ENCODE measurements around the gene NDST1. TPM values are rescaled to one million over a fixed set of nuclear protein-coding genes. Genes with fewer than 3 reads are reported as not detected.

The NDST1 gene
- polyA plus RNA-seq, 1 experiment = 89.7 TPM

DNA sequence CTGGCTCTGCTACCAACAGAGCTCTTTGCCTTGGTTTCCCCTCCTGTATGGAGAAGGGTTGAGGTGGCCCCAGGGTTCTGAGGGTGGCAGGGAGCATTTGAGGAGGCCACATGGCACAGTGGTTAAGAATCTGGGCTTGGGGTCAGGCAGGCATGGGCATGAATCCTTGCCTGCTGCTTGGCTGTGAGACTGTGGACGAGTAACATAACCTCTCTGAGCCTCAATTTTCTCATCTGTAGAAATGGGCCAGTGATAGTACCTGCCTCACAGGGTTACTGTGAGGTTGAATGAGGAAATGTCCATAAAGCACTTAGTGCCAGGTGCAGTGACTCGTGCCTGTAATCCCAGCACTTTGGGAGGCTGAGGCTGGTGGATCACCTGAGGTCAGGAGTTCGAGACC, 5.1 kb upstream of the NDST1 start:
- no peaks in the 10 kb centered on the region for H3K27me3 ChIP-seq (ENCODE audit: control insufficient read depth, insufficient read depth, low read length)
- TF ChIP-seq, protein P1, sequence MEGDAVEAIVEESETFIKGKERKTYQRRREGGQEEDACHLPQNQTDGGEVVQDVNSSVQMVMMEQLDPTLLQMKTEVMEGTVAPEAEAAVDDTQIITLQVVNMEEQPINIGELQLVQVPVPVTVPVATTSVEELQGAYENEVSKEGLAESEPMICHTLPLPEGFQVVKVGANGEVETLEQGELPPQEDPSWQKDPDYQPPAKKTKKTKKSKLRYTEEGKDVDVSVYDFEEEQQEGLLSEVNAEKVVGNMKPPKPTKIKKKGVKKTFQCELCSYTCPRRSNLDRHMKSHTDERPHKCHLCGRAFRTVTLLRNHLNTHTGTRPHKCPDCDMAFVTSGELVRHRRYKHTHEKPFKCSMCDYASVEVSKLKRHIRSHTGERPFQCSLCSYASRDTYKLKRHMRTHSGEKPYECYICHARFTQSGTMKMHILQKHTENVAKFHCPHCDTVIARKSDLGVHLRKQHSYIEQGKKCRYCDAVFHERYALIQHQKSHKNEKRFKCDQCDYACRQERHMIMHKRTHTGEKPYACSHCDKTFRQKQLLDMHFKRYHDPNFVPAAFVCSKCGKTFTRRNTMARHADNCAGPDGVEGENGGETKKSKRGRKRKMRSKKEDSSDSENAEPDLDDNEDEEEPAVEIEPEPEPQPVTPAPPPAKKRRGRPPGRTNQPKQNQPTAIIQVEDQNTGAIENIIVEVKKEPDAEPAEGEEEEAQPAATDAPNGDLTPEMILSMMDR (IDR thresholded peaks at IDR 0.05; ENCODE audit: insufficient read depth, low read depth, low read length) = no peak
- H3K4me3 ChIP-seq (ENCODE audit: low read depth, low read length) = no peak overlapping the region
- ChIA-PET POLR2A (no interaction called here), CTCF (no interaction called here)
- DNase-seq (ENCODE audit: low read depth) = no peak
- peaks cover 9% of the 10 kb centered on the region; the same call in 1 of the 2 replicates for H3K36me3 ChIP-seq (ENCODE audit: control insufficient read depth, insufficient read depth, low read length)

DNA sequence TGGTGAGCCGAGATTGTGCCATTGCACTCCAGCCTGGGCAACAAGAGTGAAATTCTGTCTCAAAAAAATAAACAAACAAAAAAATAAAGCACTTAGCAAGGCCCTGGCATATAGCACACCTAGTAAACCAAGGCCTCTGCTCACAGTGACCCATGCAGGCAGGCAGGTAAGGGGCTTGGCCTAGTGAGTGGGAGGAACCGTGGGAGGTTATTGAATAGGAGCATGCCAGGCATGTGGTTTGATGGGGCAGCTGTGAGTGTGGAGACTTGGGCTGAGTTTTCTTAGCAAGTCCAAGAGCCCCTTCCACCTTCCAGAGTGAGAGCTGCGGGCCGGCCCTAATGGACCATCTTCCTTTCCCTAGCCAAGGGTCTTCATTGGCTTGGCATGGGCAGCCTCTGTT, 4.5 kb upstream of the NDST1 start:
- Histone ChIP-seq H3K4me3 (ENCODE audit: low read depth, low read length) (no peak overlapping the region), H3K36me3 (ENCODE audit: control insufficient read depth, insufficient read depth, low read length) (peaks cover 9% of the 10 kb centered on the region; the same call in 1 of the 2 replicates), H3K27me3 (ENCODE audit: control insufficient read depth, insufficient read depth, low read length) (no peaks in the 10 kb centered on the region)
- ChIA-PET CTCF (no interaction called here), POLR2A (no interaction called here)
- no peak for DNase-seq (ENCODE audit: low read depth)
- TF ChIP-seq, protein P1 (IDR thresholded peaks at IDR 0.05; ENCODE audit: insufficient read depth, low read depth, low read length) = no peak

DNA sequence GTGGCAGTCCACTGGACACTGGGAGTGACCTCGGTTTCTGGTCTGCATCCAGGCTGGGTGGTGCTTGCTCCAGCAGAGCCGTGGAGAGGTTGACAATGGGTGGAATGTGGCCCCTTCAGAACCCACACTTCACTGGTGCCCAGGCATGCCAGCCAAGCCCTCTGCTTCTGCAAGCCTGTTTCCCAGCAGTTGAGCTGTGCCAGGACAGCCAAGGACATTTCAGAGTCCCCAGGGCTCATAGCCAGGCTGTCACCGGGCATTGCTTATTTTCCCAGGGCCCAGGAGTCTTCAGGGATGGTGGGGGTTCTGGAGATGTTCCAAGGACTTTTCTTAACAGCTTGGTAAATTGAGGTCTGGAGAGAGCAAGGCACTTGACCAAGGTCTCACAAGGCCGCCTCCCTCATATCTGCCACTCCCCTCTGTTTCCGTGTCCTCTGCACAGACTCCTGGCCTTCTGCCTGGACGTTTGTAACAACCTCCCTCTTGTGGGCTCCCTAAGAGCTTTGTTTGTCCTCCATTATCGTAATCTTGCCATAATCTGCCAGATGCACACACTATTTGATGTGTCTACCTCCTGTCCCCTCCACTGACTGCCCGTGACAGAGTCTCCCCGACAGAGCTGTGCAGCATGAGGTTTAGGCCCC, 3.8 kb upstream of the NDST1 start:
- no peaks in the 10 kb centered on the region for H3K27me3 ChIP-seq (ENCODE audit: control insufficient read depth, insufficient read depth, low read length)
- TF ChIP-seq, protein P1 (IDR thresholded peaks at IDR 0.05; ENCODE audit: insufficient read depth, low read depth, low read length) = no peak
- H3K4me3 ChIP-seq (ENCODE audit: low read depth, low read length) = no peak overlapping the region
- POLR2A ChIA-PET = interaction anchor here (0.6 kb wide), 1 partner anchor 17 kb away, joined by 3 read pairs; no protein-coding TSS in a partner anchor
- no peak for DNase-seq (ENCODE audit: low read depth)
- CTCF ChIA-PET = interaction anchor here (0.9 kb wide), 1 partner anchor 56 kb away, joined by 4 read pairs; no protein-coding TSS in a partner anchor
- peaks cover 9% of the 10 kb centered on the region; the same call in 1 of the 2 replicates for H3K36me3 ChIP-seq (ENCODE audit: control insufficient read depth, insufficient read depth, low read length)

- 0 out of 2 replicates have a peak, but pooled peaks cover 6% of the 10 kb centered on the region for H3K36me3 ChIP-seq (ENCODE audit: control insufficient read depth, insufficient read depth, low read length)
- POLR2A ChIA-PET = no interaction called here
- H3K4me3 ChIP-seq (ENCODE audit: low read depth, low read length) = no peak overlapping the region
- TF ChIP-seq, protein P1 (IDR thresholded peaks at IDR 0.05; ENCODE audit: insufficient read depth, low read depth, low read length) = no peak
- DNase-seq (ENCODE audit: low read depth) = no peak
- H3K27me3 ChIP-seq (ENCODE audit: control insufficient read depth, insufficient read depth, low read length) = no peaks in the 10 kb centered on the region
- CTCF ChIA-PET = interaction anchor here (0.9 to 1.2 kb wide), 2 partner anchors 11 to 55 kb away, joined by 3 to 4 read pairs; no protein-coding TSS in a partner anchor
Measured at GRCh38 chr5:150505041-150505511, 2.9 kb upstream of the NDST1 start.

DNA sequence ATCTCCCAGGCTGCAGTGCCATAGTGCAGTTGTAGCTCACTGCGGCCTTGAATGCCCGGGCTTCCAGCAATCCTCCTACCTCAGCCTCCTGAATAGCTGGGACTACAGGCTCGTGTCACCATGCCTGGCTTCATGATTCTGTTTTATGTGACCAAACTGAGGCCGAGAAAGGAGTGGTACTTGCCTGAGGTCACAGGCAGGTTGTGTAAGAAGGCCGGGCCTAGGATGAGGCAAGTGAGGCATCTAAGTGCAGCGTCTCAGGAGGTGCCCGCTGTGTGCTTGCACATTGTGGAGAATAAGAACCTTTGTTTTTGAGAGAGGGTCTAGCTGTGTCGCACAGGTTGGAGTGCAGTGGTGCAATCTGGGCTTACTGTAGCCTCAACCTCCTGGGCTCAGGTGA, 2.1 kb upstream of the NDST1 start:
- ChIA-PET CTCF (interaction anchor here (1.2 kb wide), 1 partner anchor 10 kb away, joined by 3 read pairs; no protein-coding TSS in a partner anchor), POLR2A (no interaction called here)
- TF ChIP-seq, protein P1 (IDR thresholded peaks at IDR 0.05; ENCODE audit: insufficient read depth, low read depth, low read length) = no peak

More for the DNA sequence above, 2.1 kb upstream of the NDST1 start:
- DNase-seq (ENCODE audit: low read depth) = no peak
- Histone ChIP-seq H3K27me3 (ENCODE audit: control insufficient read depth, insufficient read depth, low read length) (no peaks in the 10 kb centered on the region), H3K4me3 (ENCODE audit: low read depth, low read length) (no peak overlapping the region), H3K36me3 (ENCODE audit: control insufficient read depth, insufficient read depth, low read length) (0 out of 2 replicates have a peak, but pooled peaks cover 6% of the 10 kb centered on the region)

All from BJ (cell line).